Right lobe of liver (tissue), 4 donors: ENCODE results near the gene FAM228B.

Experiments
- POLR2A ChIP-seq: fragments of 450-650 bp; IDR thresholded peaks from one replicate; pipeline ENCODE4 v1.6.1; 2017; ENCODE audit warnings: antibody characterized with exemption, mild to moderate bottlenecking
- TF ChIP-seq, protein P1 (sequence below), 4 donors: fragments of 200-600 bp in 3 of 4; fragments of 450-650 bp in 1 of 4; IDR thresholded peaks; one replicate each; pipeline versions ENCODE4 v1.5.1 to v1.8.0; 2016 to 2022; ENCODE audit warnings: antibody characterized with exemption in 4 of 4, mild to moderate bottlenecking in 2 of 4
- donor health status: DM: no; HTN: no; CAD: no.
- donor health status: DM: no; HTN: no; CAD: no.
- donor health status: DM: no; HTN: yes; CAD: no.

DNA sequence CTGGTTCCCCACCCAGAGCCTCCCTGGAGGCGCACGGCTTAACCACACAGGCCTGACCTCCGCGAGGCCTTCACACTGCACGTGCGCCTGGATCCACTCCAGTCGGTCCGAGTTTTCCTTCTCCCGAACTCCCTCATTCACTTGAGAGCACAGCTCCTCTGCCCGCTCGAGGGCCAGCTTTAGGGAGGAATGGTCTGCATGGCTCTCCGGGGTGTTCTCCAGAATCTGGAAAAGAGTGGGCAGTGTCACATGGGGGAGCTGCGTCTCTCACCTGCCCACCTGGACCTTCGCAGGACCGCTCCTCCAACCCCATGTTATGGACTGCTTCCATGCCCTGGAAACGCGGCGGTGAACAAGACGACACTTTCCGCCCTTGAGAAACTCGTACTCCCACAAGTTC lies 87.5 kb downstream of the FAM228B start:
- no peak for TF ChIP-seq POLR2A
- TF ChIP-seq, protein P1, sequence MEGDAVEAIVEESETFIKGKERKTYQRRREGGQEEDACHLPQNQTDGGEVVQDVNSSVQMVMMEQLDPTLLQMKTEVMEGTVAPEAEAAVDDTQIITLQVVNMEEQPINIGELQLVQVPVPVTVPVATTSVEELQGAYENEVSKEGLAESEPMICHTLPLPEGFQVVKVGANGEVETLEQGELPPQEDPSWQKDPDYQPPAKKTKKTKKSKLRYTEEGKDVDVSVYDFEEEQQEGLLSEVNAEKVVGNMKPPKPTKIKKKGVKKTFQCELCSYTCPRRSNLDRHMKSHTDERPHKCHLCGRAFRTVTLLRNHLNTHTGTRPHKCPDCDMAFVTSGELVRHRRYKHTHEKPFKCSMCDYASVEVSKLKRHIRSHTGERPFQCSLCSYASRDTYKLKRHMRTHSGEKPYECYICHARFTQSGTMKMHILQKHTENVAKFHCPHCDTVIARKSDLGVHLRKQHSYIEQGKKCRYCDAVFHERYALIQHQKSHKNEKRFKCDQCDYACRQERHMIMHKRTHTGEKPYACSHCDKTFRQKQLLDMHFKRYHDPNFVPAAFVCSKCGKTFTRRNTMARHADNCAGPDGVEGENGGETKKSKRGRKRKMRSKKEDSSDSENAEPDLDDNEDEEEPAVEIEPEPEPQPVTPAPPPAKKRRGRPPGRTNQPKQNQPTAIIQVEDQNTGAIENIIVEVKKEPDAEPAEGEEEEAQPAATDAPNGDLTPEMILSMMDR (IDR thresholded peaks at IDR 0.05), result no peak
